ENCODE results near the gene HYCC1. TPM values are rescaled to one million over a fixed set of nuclear protein-coding genes. Genes with fewer than 3 reads are reported as not detected.

HYCC1 gene
- 12.2 to 25.2 TPM (median 18.7 TPM) in 5 replicates for total RNA-seq (2022; extraction: Qiagen RNA extraction; ENCODE audit: low read depth)

GRCh38 chr7:23013715-23014649 lies at the start of gene HYCC1:
TSS of gene HYCC1 (minus strand) at chr7:23014130. CDS start at chr7:22991111, 23,019 bp downstream.

Other genes starting within 250 kb of the HYCC1 start
- gene TOMM7, start 191.3 kb downstream of the HYCC1 start, total RNA-seq (2022; extraction: Qiagen RNA extraction; ENCODE audit: low read depth), result 372 to 1,209 TPM (median 444 TPM) in 5 replicates
- gene KLHL7, start 91.7 kb upstream of the HYCC1 start, total RNA-seq (2022; extraction: Qiagen RNA extraction; ENCODE audit: low read depth), result 18.8 to 25.8 TPM (median 22.1 TPM) in 5 replicates
- 26.1 to 31.1 TPM (median 27.5 TPM) in 5 replicates for gene NUP42, start 167.9 kb upstream of the HYCC1 start, total RNA-seq (2022; extraction: Qiagen RNA extraction; ENCODE audit: low read depth)
- gene GPNMB, start 232.6 kb upstream of the HYCC1 start, total RNA-seq (2022; extraction: Qiagen RNA extraction; ENCODE audit: low read depth), result 2.2 to 4.8 TPM (median 2.8 TPM) in 5 replicates

All from A549 treated with ZK216348 at 1 μM for 4 hours (cell line).